HUES64 (cell line): Measurements from ENCODE around the gene TSC22D2.

Source experiments
- H3K27ac ChIP-seq: 2 replicates; pipeline ENCODE4 v1.7.0; 2013; ENCODE audit warnings: low read depth, low read length, inconsistent platforms
- H3K27me3 ChIP-seq: 2 replicates; pipeline ENCODE4 v1.6.1; 2013; ENCODE audit warnings: mild to moderate bottlenecking, low read length; ENCODE audit not compliant: insufficient read depth
- H3K36me3 ChIP-seq: 2 replicates; pipeline ENCODE4 v1.6.1; 2013; ENCODE audit warnings: mild to moderate bottlenecking, low read length; ENCODE audit not compliant: insufficient read depth
- H3K4me1 ChIP-seq: 2 replicates; pipeline ENCODE4 v1.6.1; 2013; ENCODE audit warnings: mild to moderate bottlenecking, low read length, moderate library complexity; ENCODE audit not compliant: insufficient read depth
- H3K4me3 ChIP-seq: 2 replicates; pipeline ENCODE4 v1.5.1; 2013; ENCODE audit warnings: mild to moderate bottlenecking, low read length, moderate library complexity
- H3K9ac ChIP-seq: 2 replicates; pipeline ENCODE4 v1.6.1; 2013; ENCODE audit warnings: mild to moderate bottlenecking, low read depth, low read length
- H3K9me3 ChIP-seq: 2 replicates; pipeline ENCODE4 v1.6.1; 2013; ENCODE audit warnings: low read depth, low read length; ENCODE audit not compliant: insufficient read depth
- WGBS: fragments of 150-250, 120-280 bp; methylation state at CpG from one replicate; pipeline ENCODE4 v1.1.7; 2013; ENCODE audit warnings: missing lambda C conversion rate; 5-methylcytosine and 5-hydroxymethylcytosine counted together

Gene TSC22D2

DNA sequence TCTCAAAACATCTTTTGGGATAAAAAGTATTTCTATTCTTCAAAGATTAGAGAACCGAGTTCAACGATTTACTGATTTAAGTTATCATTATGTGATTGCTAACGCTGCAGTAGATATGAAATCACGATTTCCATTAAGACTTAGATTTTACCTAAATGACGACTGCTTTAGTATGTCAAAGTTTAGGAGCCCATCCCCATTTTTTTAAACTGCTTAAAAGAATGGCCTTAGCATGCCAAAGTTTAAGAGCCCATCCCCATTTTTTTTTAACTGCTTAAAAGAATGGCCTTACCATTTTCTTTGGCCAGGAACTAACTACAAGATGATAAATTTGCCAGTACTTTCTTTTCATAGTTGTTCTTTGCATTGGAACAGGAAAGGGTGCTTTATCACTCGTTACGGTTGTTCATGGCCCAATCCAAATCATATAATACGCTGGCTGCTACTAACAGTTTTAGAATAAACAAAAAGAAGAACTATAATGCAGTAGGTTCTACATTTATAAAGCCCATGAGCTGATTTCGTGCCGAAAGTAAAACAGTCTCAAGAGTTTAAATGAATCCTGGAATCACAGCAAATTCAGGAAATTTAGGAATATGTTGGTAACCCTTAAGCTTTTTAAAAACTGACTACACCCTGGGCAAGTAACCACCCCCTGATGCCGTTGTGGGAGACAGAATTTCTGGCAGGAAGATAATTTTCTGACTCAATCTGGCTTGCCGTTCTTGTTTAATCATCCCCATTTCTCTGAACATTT is 869 bp upstream of the TSC22D2 start:
- Histone ChIP-seq H3K27ac (peak overlapping the region; percentile 99), H3K4me1 (peaks cover 29% of the 10 kb centered on the region), H3K9ac (peak overlapping the region; percentile 79), H3K4me3 (peak overlapping the region; percentile 93), H3K9me3 (no peaks in the 10 kb centered on the region), H3K27me3 (no peaks in the 10 kb centered on the region), H3K36me3 (peaks cover 6% of the 10 kb centered on the region; the same call in 1 of the 2 replicates)
- WGBS, result 69% methylated on average over 12 of the region's 12 CpGs

DNA sequence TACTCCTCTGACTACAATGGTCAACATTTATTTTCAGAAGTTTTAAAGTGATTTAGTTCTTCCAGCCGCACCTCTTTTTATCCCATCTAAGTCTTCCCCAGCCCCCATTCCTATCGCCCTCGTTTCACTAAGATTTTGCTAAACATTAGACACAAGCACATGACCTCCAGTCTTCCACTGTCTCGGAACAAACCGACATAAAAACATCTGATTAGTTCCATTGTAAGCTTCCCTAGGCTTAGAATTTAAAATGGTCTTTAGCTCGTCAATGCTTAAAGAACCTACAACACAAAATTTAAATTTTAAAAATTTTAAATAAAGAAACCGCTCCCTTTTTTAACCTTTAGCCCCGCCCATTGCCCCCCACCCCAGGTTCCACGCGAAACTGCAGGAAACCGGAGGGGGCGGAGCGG is 284 bp upstream of the TSC22D2 start:
- Histone ChIP-seq H3K27ac (peak overlapping the region; percentile 99), H3K27me3 (no peaks in the 10 kb centered on the region), H3K9ac (peak overlapping the region; percentile 79), H3K4me3 (peak overlapping the region; percentile 93), H3K4me1 (peaks cover 35% of the 10 kb centered on the region), H3K9me3 (no peaks in the 10 kb centered on the region), H3K36me3 (peaks cover 6% of the 10 kb centered on the region; the same call in 1 of the 2 replicates)
- 2% methylated on average over 13 of the region's 13 CpGs for WGBS

DNA sequence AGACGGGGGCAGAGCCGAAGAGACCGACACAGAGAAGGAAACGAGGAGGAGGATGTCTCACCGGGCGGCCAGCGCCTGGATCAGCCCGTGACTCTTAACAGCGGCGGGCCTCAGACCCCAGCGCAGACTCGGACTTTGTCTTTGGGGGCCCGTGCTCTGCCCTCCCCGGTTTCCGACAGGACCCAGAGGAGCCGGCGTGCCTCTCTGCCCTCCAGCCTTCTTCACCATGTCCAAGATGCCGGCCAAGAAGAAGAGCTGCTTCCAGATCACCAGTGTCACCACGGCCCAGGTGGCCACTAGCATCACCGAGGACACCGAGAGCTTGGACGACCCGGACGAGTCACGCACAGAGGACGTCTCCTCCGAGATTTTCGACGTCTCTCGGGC is 1.0 kb downstream of the TSC22D2 start:
- Histone ChIP-seq H3K9ac (peak overlapping the region; percentile 91), H3K4me1 (peaks cover 38% of the 10 kb centered on the region), H3K27ac (peak overlapping the region; percentile 99), H3K36me3 (peaks cover 11% of the 10 kb centered on the region; the same call in 1 of the 2 replicates), H3K4me3 (peak overlapping the region; percentile 93), H3K27me3 (no peaks in the 10 kb centered on the region), H3K9me3 (no peaks in the 10 kb centered on the region)
- under 1% methylated on average over 30 of the region's 30 CpGs for WGBS

DNA sequence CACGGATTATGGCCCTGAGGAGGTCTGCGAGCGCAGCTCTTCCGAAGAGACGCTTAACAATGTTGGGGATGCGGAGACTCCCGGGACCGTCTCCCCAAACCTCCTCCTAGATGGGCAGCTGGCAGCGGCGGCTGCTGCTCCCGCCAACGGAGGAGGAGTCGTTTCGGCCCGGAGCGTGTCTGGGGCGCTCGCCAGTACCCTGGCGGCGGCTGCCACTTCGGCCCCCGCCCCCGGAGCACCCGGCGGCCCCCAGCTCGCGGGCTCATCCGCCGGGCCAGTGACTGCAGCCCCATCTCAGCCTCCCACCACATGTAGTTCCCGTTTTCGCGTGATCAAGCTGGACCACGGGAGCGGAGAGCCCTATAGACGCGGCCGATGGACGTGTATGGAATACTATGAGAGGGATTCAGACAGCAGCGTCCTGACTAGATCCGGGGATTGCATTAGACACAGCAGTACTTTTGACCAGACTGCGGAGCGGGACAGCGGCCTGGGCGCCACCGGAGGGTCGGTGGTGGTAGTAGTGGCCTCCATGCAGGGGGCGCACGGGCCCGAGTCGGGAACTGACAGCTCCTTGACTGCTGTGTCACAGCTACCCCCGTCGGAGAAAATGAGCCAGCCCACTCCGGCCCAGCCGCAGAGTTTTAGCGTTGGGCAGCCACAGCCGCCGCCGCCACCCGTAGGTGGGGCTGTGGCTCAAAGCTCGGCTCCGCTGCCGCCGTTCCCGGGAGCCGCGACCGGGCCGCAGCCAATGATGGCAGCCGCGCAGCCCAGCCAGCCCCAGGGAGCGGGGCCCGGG is 1.6 kb downstream of the TSC22D2 start:
- H3K27me3 ChIP-seq, result no peaks in the 10 kb centered on the region
- peak overlapping the region; percentile 93 for H3K4me3 ChIP-seq
- H3K36me3 ChIP-seq, result peaks cover 14% of the 10 kb centered on the region
- no peaks in the 10 kb centered on the region for H3K9me3 ChIP-seq
- H3K27ac ChIP-seq, result peak overlapping the region; percentile 99; the same call in 1 of the 2 replicates
- peak overlapping the region; percentile 91 for H3K9ac ChIP-seq
- WGBS, result under 1% methylated on average over 72 of the region's 72 CpGs
- H3K4me1 ChIP-seq, result peaks cover 42% of the 10 kb centered on the region

DNA sequence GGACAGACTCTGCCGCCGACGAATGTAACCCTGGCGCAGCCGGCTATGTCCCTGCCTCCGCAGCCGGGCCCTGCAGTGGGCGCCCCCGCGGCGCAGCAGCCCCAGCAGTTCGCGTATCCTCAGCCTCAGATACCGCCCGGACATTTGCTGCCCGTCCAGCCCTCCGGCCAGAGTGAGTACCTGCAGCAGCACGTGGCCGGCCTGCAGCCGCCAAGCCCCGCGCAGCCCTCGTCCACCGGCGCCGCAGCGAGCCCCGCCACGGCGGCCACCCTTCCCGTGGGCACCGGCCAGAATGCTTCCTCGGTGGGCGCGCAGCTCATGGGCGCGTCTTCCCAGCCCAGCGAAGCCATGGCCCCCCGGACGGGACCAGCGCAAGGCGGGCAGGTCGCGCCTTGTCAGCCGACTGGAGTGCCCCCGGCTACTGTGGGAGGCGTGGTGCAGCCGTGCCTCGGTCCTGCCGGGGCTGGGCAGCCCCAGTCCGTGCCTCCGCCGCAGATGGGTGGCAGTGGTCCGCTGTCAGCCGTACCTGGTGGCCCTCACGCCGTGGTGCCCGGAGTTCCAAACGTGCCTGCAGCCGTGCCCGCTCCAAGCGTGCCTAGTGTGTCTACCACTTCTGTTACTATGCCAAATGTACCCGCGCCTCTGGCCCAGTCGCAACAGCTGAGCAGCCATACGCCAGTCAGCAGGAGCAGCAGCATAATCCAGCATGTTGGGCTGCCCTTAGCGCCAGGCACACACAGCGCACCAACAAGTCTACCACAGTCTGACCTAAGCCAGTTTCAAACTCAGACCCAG is 2.4 kb downstream of the TSC22D2 start:
- Histone ChIP-seq H3K36me3 (peaks cover 20% of the 10 kb centered on the region), H3K4me1 (peaks cover 42% of the 10 kb centered on the region), H3K27ac (no peak overlapping the region), H3K9ac (peak overlapping the region; percentile 91), H3K4me3 (peak overlapping the region; percentile 93), H3K27me3 (no peaks in the 10 kb centered on the region), H3K9me3 (no peaks in the 10 kb centered on the region)
- 1% methylated on average over 68 of the region's 68 CpGs for WGBS

DNA sequence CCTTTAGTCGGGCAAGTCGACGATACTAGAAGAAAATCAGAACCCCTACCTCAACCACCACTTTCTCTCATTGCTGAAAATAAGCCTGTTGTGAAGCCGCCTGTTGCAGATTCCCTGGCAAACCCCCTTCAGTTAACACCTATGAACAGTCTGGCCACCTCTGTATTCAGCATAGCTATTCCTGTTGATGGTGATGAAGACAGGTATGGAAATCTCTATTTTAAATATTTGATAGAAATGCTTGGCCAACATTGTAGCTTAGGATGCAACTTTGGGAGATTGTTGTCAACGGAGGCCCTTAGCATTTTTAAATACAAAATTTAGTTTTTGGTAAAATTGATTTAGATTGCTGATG is 3.0 kb downstream of the TSC22D2 start:
- Histone ChIP-seq H3K27me3 (no peaks in the 10 kb centered on the region), H3K4me1 (peaks cover 42% of the 10 kb centered on the region), H3K4me3 (peak overlapping the region; percentile 93), H3K36me3 (peaks cover 21% of the 10 kb centered on the region), H3K9ac (peak overlapping the region; percentile 91; the same call in 1 of the 2 replicates), H3K9me3 (no peaks in the 10 kb centered on the region), H3K27ac (no peak overlapping the region)
- WGBS, result 4% methylated on average over 5 of the region's 5 CpGs

DNA sequence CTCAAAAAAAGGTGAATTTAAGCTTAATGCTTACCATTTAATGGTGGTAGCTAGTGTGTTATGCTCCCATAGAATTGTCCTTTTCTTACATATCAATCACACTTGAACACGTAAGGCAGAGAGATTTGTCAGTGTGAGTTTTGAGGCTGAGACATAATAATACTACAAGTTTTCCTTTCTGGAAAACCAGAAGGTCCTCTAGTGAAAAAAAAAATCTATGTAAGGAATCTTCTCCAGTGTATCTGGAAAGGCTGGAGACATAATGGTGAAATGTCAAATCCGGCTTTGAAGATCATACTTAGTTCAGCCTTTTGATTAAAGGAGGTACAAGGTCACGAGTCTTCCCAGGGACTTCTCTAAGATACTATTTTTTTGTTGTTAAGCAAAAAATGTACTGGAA is 3.4 kb downstream of the TSC22D2 start:
- no peaks in the 10 kb centered on the region for H3K9me3 ChIP-seq
- peaks cover 25% of the 10 kb centered on the region for H3K36me3 ChIP-seq
- no peaks in the 10 kb centered on the region for H3K27me3 ChIP-seq
- peak overlapping the region; percentile 91; the same call in 1 of the 2 replicates for H3K9ac ChIP-seq
- peaks cover 40% of the 10 kb centered on the region for H3K4me1 ChIP-seq
- WGBS, result 29% methylated on average over 2 of the region's 3 CpGs
- H3K27ac ChIP-seq, result no peak overlapping the region
- peak overlapping the region; percentile 93 for H3K4me3 ChIP-seq

DNA sequence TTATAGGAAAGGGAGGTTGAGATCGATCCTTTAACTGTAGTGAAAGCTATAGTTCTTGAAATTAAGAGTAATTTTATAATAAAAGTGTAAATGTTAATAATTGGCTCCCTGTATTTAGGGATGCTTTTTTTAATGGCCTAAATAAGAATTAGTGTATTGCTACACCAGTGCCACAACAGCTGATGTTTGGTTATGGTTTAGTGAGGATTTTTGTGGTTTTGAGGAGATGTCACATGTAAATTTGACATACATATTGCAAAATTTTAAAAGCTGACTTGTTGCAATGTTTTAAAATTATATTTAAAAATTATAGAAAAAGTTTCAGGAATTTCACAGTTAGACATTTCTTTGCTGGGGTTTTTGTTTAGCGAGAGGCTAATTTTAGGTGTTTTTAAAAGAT is 3.9 kb downstream of the TSC22D2 start:
- WGBS, result 63% methylated on average over 2 of the region's 2 CpGs
- H3K27me3 ChIP-seq, result no peaks in the 10 kb centered on the region
- no peak overlapping the region for H3K9ac ChIP-seq
- H3K27ac ChIP-seq, result no peak overlapping the region
- H3K4me1 ChIP-seq, result peaks cover 36% of the 10 kb centered on the region
- H3K9me3 ChIP-seq, result no peaks in the 10 kb centered on the region
- peak overlapping the region; percentile 93 for H3K4me3 ChIP-seq
- peaks cover 27% of the 10 kb centered on the region for H3K36me3 ChIP-seq

DNA sequence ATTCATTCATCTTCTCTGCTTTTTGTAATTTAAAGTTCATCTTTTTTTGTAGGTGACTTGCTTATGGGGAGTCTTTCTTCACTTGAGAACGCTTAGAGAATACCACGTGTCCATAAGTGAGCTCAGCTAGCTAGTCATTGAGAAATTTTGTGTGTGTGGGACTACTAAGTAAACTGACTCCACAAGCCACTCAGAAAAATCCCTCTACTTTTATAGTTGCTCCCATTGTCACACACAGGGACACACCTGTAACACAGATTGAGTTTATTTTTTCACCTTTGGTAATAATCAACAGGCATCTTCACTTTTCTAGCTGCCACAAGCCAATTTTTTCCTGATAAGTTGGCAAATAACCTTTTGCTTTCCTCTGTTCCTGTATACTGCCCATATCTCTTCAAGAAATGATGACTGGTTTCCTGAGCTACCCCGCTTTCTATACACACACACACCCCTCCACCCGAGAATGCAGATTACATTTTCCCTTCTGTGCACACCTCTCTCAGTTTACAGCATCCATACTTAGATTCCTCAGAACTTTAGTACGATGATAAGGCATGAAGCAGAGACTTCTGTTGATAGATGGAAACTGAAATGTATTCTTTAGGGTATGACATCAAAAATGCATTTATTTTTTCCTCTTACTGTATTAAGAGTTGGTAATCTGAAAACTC is 4.6 kb downstream of the TSC22D2 start:
- 21% methylated on average over 3 of the region's 5 CpGs for WGBS
- H3K27me3 ChIP-seq, result no peaks in the 10 kb centered on the region
- no peak overlapping the region for H3K9ac ChIP-seq
- peaks cover 29% of the 10 kb centered on the region for H3K4me1 ChIP-seq
- H3K4me3 ChIP-seq, result peak overlapping the region; percentile 93
- H3K36me3 ChIP-seq, result peaks cover 27% of the 10 kb centered on the region
- H3K9me3 ChIP-seq, result no peaks in the 10 kb centered on the region
- no peak overlapping the region for H3K27ac ChIP-seq

DNA sequence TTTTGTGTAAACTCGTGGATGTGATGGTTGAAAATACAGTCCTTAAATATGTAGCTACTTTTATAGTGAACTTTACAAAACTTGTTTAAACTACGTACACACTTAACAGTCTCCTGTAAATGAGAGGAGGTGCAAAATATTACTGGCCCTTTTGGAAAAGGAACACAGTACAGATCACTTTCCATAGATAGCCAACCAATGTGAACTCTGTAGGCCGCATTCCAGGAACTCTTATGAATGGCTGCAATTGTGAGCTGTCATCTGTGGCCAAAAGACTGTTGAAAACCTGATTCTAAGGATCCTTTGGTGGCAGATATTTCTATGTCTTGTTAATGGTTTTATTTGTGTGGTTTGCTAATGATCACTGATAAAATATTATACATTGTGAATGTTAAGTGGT is 6.2 kb downstream of the TSC22D2 start:
- Histone ChIP-seq H3K4me1 (peaks cover 37% of the 10 kb centered on the region), H3K27ac (no peak overlapping the region), H3K4me3 (peak overlapping the region; percentile 93), H3K27me3 (no peaks in the 10 kb centered on the region), H3K9me3 (no peaks in the 10 kb centered on the region), H3K9ac (no peak overlapping the region), H3K36me3 (peaks cover 27% of the 10 kb centered on the region)
- WGBS, result 86% methylated on average over 3 of the region's 3 CpGs
